Measurements from ENCODE around the gene RSPO3.
A peak's percentile ranks its signal among the peaks of the same experiment; 100 is the strongest.

Gene RSPO3

GRCh38 chr6:127124172-127124571 is 5.7 kb downstream of the RSPO3 start:
- Histone ChIP-seq H3K4me3 (ENCODE audit: extremely low read depth, insufficient read depth, low read length, poor library complexity, severe bottlenecking) (no peak overlapping the region), H3K4me1 (ENCODE audit: control insufficient read depth, insufficient read depth, low read length, poor library complexity, severe bottlenecking) (peaks cover 8% of the 10 kb centered on the region), H3K36me3 (ENCODE audit: control insufficient read depth, insufficient read depth, low read length) (no peaks in the 10 kb centered on the region), H3K27ac (ENCODE audit: low read depth, low read length, severe bottlenecking) (no peak overlapping the region), H3K9me3 (ENCODE audit: control insufficient read depth, low read length) (no peaks in the 10 kb centered on the region)

DNA sequence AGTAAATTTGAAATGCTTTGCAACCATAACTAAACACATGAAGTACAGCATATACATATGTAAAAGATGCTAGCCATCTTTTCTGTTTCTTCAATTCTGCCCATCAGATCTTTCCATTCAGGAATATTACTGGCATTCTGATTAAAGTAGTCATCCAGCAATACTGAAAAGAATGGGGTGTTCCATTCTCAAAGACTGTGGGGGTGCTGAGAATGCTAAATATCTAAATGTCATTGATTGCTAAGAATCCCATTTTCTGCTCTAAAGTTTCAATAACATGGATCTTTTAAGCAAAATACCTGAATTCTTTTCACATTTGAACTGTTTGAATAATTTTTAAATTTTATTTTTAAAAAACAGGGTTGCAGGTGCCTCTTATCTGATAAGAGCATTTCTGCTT is 6.2 kb downstream of the RSPO3 start:
- Histone ChIP-seq H3K4me1 (ENCODE audit: control insufficient read depth, insufficient read depth, low read length, poor library complexity, severe bottlenecking) (peaks cover 8% of the 10 kb centered on the region), H3K4me3 (ENCODE audit: extremely low read depth, insufficient read depth, low read length, poor library complexity, severe bottlenecking) (no peak overlapping the region), H3K9me3 (ENCODE audit: control insufficient read depth, low read length) (no peaks in the 10 kb centered on the region), H3K27ac (ENCODE audit: low read depth, low read length, severe bottlenecking) (no peak overlapping the region), H3K36me3 (ENCODE audit: control insufficient read depth, insufficient read depth, low read length) (no peaks in the 10 kb centered on the region)

- H3K36me3 ChIP-seq (ENCODE audit: control insufficient read depth, insufficient read depth, low read length), result no peaks in the 10 kb centered on the region
- WGBS, 2 experiments (ENCODE audit: insufficient coverage in 2 of 2), result 83% methylated on average over 1 of the region's 1 CpG; no CpG with 5 or more reads in 1 of the 2 experiments
Measured at GRCh38 chr6:127128066-127128465, 9.6 kb downstream of the RSPO3 start.

DNA sequence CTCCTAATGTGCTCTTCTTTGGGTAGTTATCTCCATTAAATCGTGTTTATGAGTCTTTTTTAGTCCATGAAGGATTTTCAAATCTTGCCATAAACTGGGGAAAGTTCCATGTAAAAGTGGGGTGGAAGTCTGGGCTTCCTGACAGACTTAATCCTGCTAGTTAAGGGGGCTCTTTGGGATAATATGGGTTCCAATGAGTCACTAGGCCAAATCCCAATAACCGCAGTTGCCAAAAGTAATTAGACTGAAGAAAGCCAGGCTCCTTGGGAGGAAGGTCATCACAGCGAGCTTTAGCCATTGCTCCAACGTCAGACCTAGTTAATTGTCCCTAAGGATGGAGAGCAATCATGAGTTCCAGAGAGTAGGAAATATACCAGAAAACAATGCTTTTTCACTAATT is 10.8 kb downstream of the RSPO3 start:
- H3K27ac ChIP-seq (ENCODE audit: low read depth, low read length, severe bottlenecking), result no peak overlapping the region
- WGBS, 2 experiments (ENCODE audit: insufficient coverage in 2 of 2), result 100% methylated on average over 2 to 3 of the region's 4 CpGs
- no peaks in the 10 kb centered on the region for H3K4me1 ChIP-seq (ENCODE audit: control insufficient read depth, insufficient read depth, low read length, poor library complexity, severe bottlenecking)
- H3K9me3 ChIP-seq (ENCODE audit: control insufficient read depth, low read length), result no peaks in the 10 kb centered on the region
- H3K4me3 ChIP-seq (ENCODE audit: extremely low read depth, insufficient read depth, low read length, poor library complexity, severe bottlenecking), result no peak overlapping the region
- no peaks in the 10 kb centered on the region for H3K36me3 ChIP-seq (ENCODE audit: control insufficient read depth, insufficient read depth, low read length)

More at GRCh38 chr6:127128066-127128465, 9.6 kb downstream of the RSPO3 start:
- Histone ChIP-seq H3K9me3 (ENCODE audit: control insufficient read depth, low read length) (no peaks in the 10 kb centered on the region), H3K4me3 (ENCODE audit: extremely low read depth, insufficient read depth, low read length, poor library complexity, severe bottlenecking) (no peak overlapping the region), H3K27ac (ENCODE audit: low read depth, low read length, severe bottlenecking) (no peak overlapping the region), H3K4me1 (ENCODE audit: control insufficient read depth, insufficient read depth, low read length, poor library complexity, severe bottlenecking) (no peaks in the 10 kb centered on the region)

- no peaks in the 10 kb centered on the region for H3K4me1 ChIP-seq (ENCODE audit: control insufficient read depth, insufficient read depth, low read length, poor library complexity, severe bottlenecking)
Measured at GRCh38 chr6:127131275-127131674, 12.8 kb downstream of the RSPO3 start.

DNA sequence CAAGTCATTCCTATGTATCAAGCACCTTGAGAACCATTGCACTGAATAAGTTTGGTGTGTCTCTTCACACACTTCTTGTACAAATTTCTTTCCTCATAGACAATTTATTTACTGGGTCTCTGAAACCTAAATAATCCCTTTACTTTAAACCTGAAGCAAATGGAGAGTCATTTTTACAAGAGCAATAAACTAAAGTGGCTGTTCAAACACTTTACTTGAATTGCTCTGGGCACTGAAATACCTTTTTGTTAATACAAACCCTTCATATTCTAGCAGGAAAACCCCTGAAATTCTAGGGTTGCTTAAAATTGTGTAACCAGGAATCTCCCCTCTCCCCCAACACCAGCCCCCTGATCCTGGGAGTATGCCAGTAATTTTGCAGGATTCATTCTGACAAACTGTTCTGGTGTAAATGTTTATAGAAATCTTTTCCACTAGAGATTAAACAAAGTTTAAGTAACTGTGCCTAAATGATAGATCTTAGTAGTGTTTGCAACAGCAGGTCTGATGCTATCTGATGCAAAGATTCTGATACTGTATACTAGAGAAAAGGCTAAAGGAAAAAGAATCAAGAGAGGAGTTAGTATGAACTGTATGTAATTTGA is 13.4 kb downstream of the RSPO3 start:
- H3K4me3 ChIP-seq (ENCODE audit: extremely low read depth, insufficient read depth, low read length, poor library complexity, severe bottlenecking), result no peak overlapping the region
- no peak overlapping the region for H3K27ac ChIP-seq (ENCODE audit: low read depth, low read length, severe bottlenecking)
- no peaks in the 10 kb centered on the region for H3K36me3 ChIP-seq (ENCODE audit: control insufficient read depth, insufficient read depth, low read length)
- no peaks in the 10 kb centered on the region for H3K9me3 ChIP-seq (ENCODE audit: control insufficient read depth, low read length)
- no peaks in the 10 kb centered on the region for H3K4me1 ChIP-seq (ENCODE audit: control insufficient read depth, insufficient read depth, low read length, poor library complexity, severe bottlenecking)

More at GRCh38 chr6:127131275-127131674, 12.8 kb downstream of the RSPO3 start:
- Histone ChIP-seq H3K27ac (ENCODE audit: low read depth, low read length, severe bottlenecking) (no peak overlapping the region), H3K4me3 (ENCODE audit: extremely low read depth, insufficient read depth, low read length, poor library complexity, severe bottlenecking) (no peak overlapping the region), H3K36me3 (ENCODE audit: control insufficient read depth, insufficient read depth, low read length) (no peaks in the 10 kb centered on the region), H3K9me3 (ENCODE audit: control insufficient read depth, low read length) (no peaks in the 10 kb centered on the region)
- 64 to 95% methylated on average over 3 of the region's 3 CpGs for WGBS, 2 experiments (ENCODE audit: insufficient coverage in 2 of 2)

GRCh38 chr6:127134136-127134535 is 15.7 kb downstream of the RSPO3 start:
- Histone ChIP-seq H3K27ac (ENCODE audit: low read depth, low read length, severe bottlenecking) (no peak overlapping the region), H3K9me3 (ENCODE audit: control insufficient read depth, low read length) (no peaks in the 10 kb centered on the region), H3K36me3 (ENCODE audit: control insufficient read depth, insufficient read depth, low read length) (no peaks in the 10 kb centered on the region), H3K4me3 (ENCODE audit: extremely low read depth, insufficient read depth, low read length, poor library complexity, severe bottlenecking) (no peak overlapping the region), H3K4me1 (ENCODE audit: control insufficient read depth, insufficient read depth, low read length, poor library complexity, severe bottlenecking) (no peaks in the 10 kb centered on the region)
- WGBS, 2 experiments (ENCODE audit: insufficient coverage in 2 of 2), result no CpG with 5 or more reads among the region's 1 CpG

GRCh38 chr6:127136786-127137185 is 18.3 kb downstream of the RSPO3 start:
- Histone ChIP-seq H3K36me3 (ENCODE audit: control insufficient read depth, insufficient read depth, low read length) (no peaks in the 10 kb centered on the region), H3K4me3 (ENCODE audit: extremely low read depth, insufficient read depth, low read length, poor library complexity, severe bottlenecking) (no peak overlapping the region), H3K27ac (ENCODE audit: low read depth, low read length, severe bottlenecking) (no peak overlapping the region), H3K9me3 (ENCODE audit: control insufficient read depth, low read length) (no peaks in the 10 kb centered on the region), H3K4me1 (ENCODE audit: control insufficient read depth, insufficient read depth, low read length, poor library complexity, severe bottlenecking) (no peaks in the 10 kb centered on the region)
- WGBS, 2 experiments (ENCODE audit: insufficient coverage in 2 of 2), result 56 to 88% methylated on average over 3 of the region's 4 CpGs

GRCh38 chr6:127146932-127147331 is 28.5 kb downstream of the RSPO3 start:
- H3K36me3 ChIP-seq (ENCODE audit: control insufficient read depth, insufficient read depth, low read length), result no peaks in the 10 kb centered on the region
- H3K4me1 ChIP-seq (ENCODE audit: control insufficient read depth, insufficient read depth, low read length, poor library complexity, severe bottlenecking), result peaks cover 23% of the 10 kb centered on the region
- H3K27ac ChIP-seq (ENCODE audit: low read depth, low read length, severe bottlenecking), result peak overlapping the region; percentile 48
- no peaks in the 10 kb centered on the region for H3K9me3 ChIP-seq (ENCODE audit: control insufficient read depth, low read length)
- no peak overlapping the region for H3K4me3 ChIP-seq (ENCODE audit: extremely low read depth, insufficient read depth, low read length, poor library complexity, severe bottlenecking)
- 13% methylated on average over 4 of the region's 5 CpGs; no CpG with 5 or more reads in 1 of the 2 experiments for WGBS, 2 experiments (ENCODE audit: insufficient coverage in 2 of 2)

DNA sequence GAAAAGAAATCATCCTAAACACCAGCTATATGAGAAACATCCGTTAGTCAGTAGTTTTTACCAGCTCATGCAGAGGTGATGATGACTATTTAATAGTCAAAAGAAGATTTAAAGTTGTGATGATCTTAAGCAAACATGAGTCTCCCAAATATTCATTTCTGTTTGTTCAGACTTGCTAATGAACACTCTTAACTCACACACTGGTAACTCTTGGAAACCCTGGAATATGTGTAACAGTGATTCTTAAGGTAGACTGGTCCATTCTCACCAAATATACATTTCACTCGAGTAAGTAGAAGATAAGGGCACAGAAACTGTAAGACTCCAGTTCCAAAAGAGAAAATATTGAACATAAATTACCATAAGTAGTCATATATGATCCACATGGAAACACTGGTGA is 29.1 kb downstream of the RSPO3 start:
- Histone ChIP-seq H3K36me3 (ENCODE audit: control insufficient read depth, insufficient read depth, low read length) (no peaks in the 10 kb centered on the region), H3K27ac (ENCODE audit: low read depth, low read length, severe bottlenecking) (peak overlapping the region; percentile 48), H3K4me3 (ENCODE audit: extremely low read depth, insufficient read depth, low read length, poor library complexity, severe bottlenecking) (no peak overlapping the region), H3K4me1 (ENCODE audit: control insufficient read depth, insufficient read depth, low read length, poor library complexity, severe bottlenecking) (peaks cover 23% of the 10 kb centered on the region), H3K9me3 (ENCODE audit: control insufficient read depth, low read length) (no peaks in the 10 kb centered on the region)
- 100% methylated on average over 1 of the region's 2 CpGs; no CpG with 5 or more reads in 1 of the 2 experiments for WGBS, 2 experiments (ENCODE audit: insufficient coverage in 2 of 2)

DNA sequence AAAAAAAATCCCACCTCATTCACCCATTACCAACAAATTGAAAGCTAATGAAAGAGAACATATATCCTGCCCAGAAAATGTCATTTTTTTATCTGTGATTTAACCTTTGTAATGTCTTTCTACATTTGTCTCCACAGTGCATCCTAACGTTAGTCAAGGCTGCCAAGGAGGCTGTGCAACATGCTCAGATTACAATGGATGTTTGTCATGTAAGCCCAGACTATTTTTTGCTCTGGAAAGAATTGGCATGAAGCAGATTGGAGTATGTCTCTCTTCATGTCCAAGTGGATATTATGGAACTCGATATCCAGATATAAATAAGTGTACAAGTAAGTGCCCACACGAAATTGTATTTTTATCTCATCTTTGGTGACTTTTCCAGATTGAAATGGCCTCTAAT is 30.0 kb downstream of the RSPO3 start:
- Histone ChIP-seq H3K4me1 (ENCODE audit: control insufficient read depth, insufficient read depth, low read length, poor library complexity, severe bottlenecking) (peaks cover 23% of the 10 kb centered on the region), H3K9me3 (ENCODE audit: control insufficient read depth, low read length) (no peaks in the 10 kb centered on the region), H3K27ac (ENCODE audit: low read depth, low read length, severe bottlenecking) (no peak overlapping the region), H3K36me3 (ENCODE audit: control insufficient read depth, insufficient read depth, low read length) (no peaks in the 10 kb centered on the region), H3K4me3 (ENCODE audit: extremely low read depth, insufficient read depth, low read length, poor library complexity, severe bottlenecking) (no peak overlapping the region)
- 73% methylated on average over 1 of the region's 3 CpGs; no CpG with 5 or more reads in 1 of the 2 experiments for WGBS, 2 experiments (ENCODE audit: insufficient coverage in 2 of 2)

All from mesodermal cell (in vitro differentiated cells).